ENCODE data around the gene ALG12. TPM values are rescaled to one million over a fixed set of nuclear protein-coding genes. Genes with fewer than 3 reads are reported as not detected.

The ALG12 gene
- polyA plus RNA-seq, 1 of the 3 experiments (the other 2 are of a cell fraction) = 9.9 TPM

DNA sequence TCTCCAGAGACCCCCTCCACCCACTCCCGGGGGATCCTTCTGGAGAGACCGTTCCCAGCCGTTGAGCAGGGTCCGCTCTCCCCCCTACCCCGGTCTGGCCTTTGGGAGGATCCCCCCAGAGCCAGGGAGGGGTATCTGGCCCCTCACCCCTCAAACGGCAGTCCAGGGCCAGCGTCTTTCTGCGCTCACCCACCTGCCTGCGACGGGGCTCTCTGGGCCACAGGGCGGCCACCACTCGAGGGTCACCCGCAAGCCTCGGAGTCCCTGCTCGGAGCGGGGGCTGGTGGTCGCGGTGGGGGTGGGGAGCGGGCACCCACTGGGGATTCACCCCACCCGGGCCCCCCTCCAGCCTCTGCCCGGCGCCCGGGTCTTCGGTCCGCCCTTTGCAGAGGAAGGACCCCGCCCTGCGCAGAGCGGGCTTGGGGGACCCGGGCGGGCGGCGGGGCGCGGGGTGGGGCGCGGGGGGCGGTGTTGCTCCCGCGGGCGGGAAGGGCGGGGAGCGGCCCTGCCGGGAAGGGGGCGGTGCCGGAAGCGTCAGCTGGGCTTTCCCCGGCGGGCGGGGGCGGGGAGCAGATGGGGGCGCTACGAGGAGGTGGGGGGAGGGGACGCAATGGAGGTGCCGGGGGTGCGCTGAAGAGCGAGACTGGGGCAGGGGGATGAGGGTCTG, 16.8 kb upstream of the ALG12 start:
- Histone ChIP-seq H3K27me3 (ENCODE audit: insufficient read depth) (no peaks in the 10 kb centered on the region), H4K20me1 (ENCODE audit: insufficient read depth) (no peaks in the 10 kb centered on the region), H3K4me2 (0 out of 2 replicates have a peak overlapping the region, but pooled peaks have one; percentile 7), H3K27ac (ENCODE audit: low read depth in 2 of 2, low read length in 1 of 2) (no peak overlapping the region; a peak in 1 of 4 replicates), H2AFZ (ENCODE audit: low read depth) (no peak overlapping the region), H3K4me3 (ENCODE audit: low read depth in 2 of 2, low read length in 1 of 2) (no peak overlapping the region), H3K9me2 (no peaks in the 10 kb centered on the region), H3K4me1 (ENCODE audit: control insufficient read depth in 1 of 2, insufficient read depth in 2 of 2, low read depth in 1 of 2, low read length in 1 of 2) (peaks cover 6 to 31% of the 10 kb centered on the region in 2 experiments; a peak in 2 of 4 replicates), H3K36me3 (replicated peaks in 1 of 2; ENCODE audit: control insufficient read depth in 1 of 2, insufficient read depth in 2 of 2, low read length in 1 of 2) (no peaks in the 10 kb centered on the region), H3K9ac (no peak overlapping the region), H3K9me3 (no peaks in the 10 kb centered on the region), H3K79me2 (ENCODE audit: insufficient read depth) (no peaks in the 10 kb centered on the region), H3F3A (replicated peaks; ENCODE audit: insufficient read depth) (no peaks in the 10 kb centered on the region)
- DNase-seq = peak; percentile 81
- CTCF ChIA-PET = no interaction called here
- TF ChIP-seq FOXM1 (IDR thresholded peaks at IDR 0.05; ENCODE audit: low read depth) = no peak
- TF ChIP-seq SIN3A (IDR thresholded peaks at IDR 0.05; ENCODE audit: borderline replicate concordance, low read depth, low read length) = no peak
- TF ChIP-seq MEF2A (IDR thresholded peaks at IDR 0.05; ENCODE audit: borderline replicate concordance, low read depth) = no peak
- TF ChIP-seq EZH2phosphoT487 (IDR thresholded peaks at IDR 0.05; ENCODE audit: borderline replicate concordance, low read depth) = no peak
- TF ChIP-seq, protein P1, sequence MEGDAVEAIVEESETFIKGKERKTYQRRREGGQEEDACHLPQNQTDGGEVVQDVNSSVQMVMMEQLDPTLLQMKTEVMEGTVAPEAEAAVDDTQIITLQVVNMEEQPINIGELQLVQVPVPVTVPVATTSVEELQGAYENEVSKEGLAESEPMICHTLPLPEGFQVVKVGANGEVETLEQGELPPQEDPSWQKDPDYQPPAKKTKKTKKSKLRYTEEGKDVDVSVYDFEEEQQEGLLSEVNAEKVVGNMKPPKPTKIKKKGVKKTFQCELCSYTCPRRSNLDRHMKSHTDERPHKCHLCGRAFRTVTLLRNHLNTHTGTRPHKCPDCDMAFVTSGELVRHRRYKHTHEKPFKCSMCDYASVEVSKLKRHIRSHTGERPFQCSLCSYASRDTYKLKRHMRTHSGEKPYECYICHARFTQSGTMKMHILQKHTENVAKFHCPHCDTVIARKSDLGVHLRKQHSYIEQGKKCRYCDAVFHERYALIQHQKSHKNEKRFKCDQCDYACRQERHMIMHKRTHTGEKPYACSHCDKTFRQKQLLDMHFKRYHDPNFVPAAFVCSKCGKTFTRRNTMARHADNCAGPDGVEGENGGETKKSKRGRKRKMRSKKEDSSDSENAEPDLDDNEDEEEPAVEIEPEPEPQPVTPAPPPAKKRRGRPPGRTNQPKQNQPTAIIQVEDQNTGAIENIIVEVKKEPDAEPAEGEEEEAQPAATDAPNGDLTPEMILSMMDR (IDR thresholded peaks at IDR 0.05) = no peak
- TF ChIP-seq FOXJ3 (CRISPR knock-in tag; IDR thresholded peaks at IDR 0.05) = no peak
- TF ChIP-seq RFX5 (IDR thresholded peaks at IDR 0.05; ENCODE audit: low read length) = no peak
- 12% methylated on average over 16 of the region's 56 CpGs for WGBS (ENCODE audit: low lambda C conversion rate)
- POLR2A ChIA-PET = no interaction called here

DNA sequence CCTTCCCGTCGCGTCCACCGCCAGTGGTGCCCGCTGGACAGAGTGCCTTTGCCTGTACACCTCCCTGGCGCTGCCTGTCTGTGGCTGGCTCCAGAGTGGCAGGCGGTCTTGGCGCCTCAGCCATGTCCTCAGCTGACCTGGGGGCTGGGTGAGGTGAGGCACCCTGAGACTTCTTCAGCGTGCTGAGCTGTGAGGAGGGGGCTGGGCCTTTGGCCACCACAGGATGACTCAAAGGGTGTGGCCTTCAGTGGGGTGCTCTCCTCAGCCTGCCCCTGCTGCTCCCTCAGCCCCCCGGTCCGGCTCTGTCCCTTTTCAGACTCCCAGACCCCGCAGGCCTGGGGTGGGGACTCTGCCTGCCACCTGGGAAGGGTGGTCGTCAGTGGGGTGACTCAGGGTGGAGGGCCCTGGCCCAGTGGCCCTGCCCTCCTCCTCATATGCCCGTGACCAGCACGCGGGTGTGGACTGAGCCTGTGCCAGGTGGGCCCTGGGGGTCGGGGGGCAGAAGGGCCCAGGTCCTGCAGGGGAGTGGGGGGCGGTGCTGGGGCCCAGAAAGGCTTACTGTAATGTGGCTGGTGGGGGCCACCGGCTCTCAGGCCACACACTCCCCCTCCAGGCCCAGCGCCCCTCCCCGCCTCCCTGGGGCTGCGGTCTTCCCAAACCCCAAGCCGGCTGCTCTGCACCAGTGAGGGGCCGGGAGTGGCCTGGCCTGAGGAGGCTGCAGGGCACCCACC, 16.1 kb upstream of the ALG12 start:
- TF ChIP-seq RFX5 (IDR thresholded peaks at IDR 0.05; ENCODE audit: low read length) (no peak), GABPA (IDR thresholded peaks at IDR 0.05; ENCODE audit: low read depth) (no peak)
- TF ChIP-seq, protein P2, sequence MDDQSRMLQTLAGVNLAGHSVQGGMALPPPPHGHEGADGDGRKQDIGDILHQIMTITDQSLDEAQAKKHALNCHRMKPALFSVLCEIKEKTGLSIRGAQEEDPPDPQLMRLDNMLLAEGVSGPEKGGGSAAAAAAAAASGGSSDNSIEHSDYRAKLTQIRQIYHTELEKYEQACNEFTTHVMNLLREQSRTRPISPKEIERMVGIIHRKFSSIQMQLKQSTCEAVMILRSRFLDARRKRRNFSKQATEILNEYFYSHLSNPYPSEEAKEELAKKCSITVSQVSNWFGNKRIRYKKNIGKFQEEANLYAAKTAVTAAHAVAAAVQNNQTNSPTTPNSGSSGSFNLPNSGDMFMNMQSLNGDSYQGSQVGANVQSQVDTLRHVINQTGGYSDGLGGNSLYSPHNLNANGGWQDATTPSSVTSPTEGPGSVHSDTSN (IDR thresholded peaks at IDR 0.05) = no peak
- 75% methylated on average over 5 of the region's 24 CpGs for WGBS (ENCODE audit: low lambda C conversion rate)
- H3K27me3 ChIP-seq (ENCODE audit: insufficient read depth) = no peaks in the 10 kb centered on the region
- no peaks in the 10 kb centered on the region for H3K79me2 ChIP-seq (ENCODE audit: insufficient read depth)
- H3K9ac ChIP-seq = no peak overlapping the region
- 0 out of 2 replicates have a peak overlapping the region, but pooled peaks have one; percentile 7 for H3K4me2 ChIP-seq
- H3K27ac ChIP-seq (ENCODE audit: low read depth in 2 of 2, low read length in 1 of 2) = no peak overlapping the region; a peak in 1 of 4 replicates
- POLR2A ChIA-PET = interaction anchor here (1.9 kb wide), 1 partner anchor 16 kb away, joined by 5 read pairs; the partner anchor contains the start of genes ALG12 and CRELD2
- no peaks in the 10 kb centered on the region for H3K9me2 ChIP-seq
- no peaks in the 10 kb centered on the region for H3F3A ChIP-seq (replicated peaks; ENCODE audit: insufficient read depth)
- H2AFZ ChIP-seq (ENCODE audit: low read depth) = no peak overlapping the region
- H3K9me3 ChIP-seq = no peaks in the 10 kb centered on the region
- CTCF ChIA-PET = interaction anchor here (0.6 to 5.2 kb wide), 2 partner anchors 97 to 167 kb away, joined by 3 to 88 read pairs; no protein-coding TSS in a partner anchor
- DNase-seq = peak; percentile 44
- no peaks in the 10 kb centered on the region for H4K20me1 ChIP-seq (ENCODE audit: insufficient read depth)
- H3K4me1 ChIP-seq (ENCODE audit: control insufficient read depth in 1 of 2, insufficient read depth in 2 of 2, low read depth in 1 of 2, low read length in 1 of 2) = peaks cover 6 to 35% of the 10 kb centered on the region in 2 experiments; a peak in 2 of 4 replicates
- H3K36me3 ChIP-seq (replicated peaks in 1 of 2; ENCODE audit: control insufficient read depth in 1 of 2, insufficient read depth in 2 of 2, low read length in 1 of 2) = no peaks in the 10 kb centered on the region
- no peak overlapping the region for H3K4me3 ChIP-seq (ENCODE audit: low read depth in 2 of 2, low read length in 1 of 2)
